ENCODE results near the gene TGM3.

Gene TGM3

DNA sequence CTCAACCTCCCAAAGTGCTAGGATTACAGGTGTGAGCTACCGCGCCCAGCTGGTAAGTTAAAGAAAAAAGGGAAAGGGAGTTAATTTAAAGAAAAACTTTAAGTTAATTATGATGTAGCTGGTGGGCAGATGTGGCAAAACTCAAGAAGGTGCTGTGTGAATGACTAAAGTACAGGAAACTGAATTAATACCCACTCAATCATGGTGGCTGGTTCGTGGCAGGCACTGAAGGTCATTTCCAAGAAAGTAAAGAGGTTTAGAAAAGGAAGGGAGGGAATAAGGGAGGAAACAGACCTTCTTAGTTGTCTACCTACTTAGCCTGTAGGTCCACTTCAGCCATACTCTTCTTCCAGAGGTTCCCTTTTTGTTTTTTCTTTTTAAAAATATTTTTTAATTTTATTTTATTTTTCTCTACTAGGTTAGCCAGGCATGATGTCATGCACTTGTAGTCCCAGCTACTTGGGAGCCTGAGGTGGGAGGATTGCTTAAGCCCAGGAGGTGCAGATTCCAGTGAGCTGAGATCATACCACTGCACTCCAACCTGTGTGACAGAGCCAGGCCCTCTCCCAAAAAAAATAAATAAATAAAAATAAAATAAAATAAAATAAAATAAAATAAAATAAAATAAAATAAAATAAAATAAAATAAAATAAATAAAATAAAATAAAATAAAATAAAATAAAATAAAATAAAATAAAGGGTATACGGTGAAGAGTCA lies 11.9 kb upstream of the TGM3 start:
- no peak for DNase-seq
- ATAC-seq: no peak

DNA sequence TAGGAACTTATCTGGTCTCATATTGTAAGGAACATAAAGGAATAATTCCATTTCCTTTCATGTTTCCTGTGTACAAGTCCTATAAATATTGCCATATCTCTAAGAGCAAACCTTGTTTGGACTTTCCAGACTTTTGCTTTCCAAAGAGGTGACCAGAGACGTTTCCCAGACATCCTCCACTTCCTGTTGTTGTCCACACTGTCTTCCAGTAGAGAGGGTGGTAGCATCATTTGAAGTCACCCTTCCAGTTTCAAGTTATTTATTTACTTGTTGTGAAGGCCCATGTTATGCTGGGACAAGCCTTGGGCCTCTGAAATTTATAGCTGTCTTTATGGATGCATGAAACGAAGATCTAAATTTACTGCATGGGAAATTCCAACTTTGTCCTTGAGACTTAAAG lies 10.6 kb upstream of the TGM3 start:
- DNase-seq: no peak
- no peak for ATAC-seq

GRCh38 chr20:2285613-2286012 lies 10.2 kb upstream of the TGM3 start:
- DNase-seq (no peak), ATAC-seq (no peak)

- DNase-seq (no peak), ATAC-seq (no peak)
Measured at GRCh38 chr20:2287504-2287903, 8.3 kb upstream of the TGM3 start.

GRCh38 chr20:2289475-2289874 lies 6.3 kb upstream of the TGM3 start:
- DNase-seq (no peak), ATAC-seq (no peak)

GRCh38 chr20:2290486-2290885 lies 5.3 kb upstream of the TGM3 start:
- DNase-seq (no peak), ATAC-seq (no peak)

DNA sequence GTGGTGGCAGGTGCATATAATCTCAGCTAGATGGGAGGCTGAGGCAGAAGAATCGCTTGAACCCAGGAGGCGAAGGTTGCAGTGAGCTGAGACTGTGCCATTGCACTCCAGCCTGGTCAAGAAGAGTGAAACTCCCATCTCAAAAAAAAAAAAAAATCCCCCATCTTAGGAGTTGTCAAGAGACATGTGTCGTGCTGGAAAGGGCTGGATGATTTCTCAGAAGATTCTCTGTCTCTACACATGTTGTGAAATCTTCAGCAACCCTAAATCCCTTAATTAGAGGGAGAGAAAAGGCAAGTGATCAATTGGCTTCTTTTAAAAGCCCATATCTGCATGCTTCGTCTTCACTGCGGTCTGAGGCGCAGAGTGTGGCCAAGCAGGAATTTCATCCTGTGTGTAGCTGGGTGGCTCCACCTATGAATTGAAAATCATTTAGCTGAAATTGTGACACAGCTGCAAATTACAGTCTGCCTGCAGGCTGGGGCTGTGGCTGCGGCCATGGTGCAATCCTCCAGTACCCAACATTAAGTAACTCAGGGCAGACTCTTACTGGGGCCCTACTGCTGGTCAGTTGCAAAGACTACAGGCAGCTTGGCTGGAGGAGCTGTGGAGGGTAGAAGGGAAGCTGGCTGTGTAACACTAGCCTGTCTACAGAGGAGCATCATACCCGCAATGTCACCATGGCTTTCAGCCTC lies 3.2 kb upstream of the TGM3 start:
- DNase-seq: no peak
- no peak for ATAC-seq

DNA sequence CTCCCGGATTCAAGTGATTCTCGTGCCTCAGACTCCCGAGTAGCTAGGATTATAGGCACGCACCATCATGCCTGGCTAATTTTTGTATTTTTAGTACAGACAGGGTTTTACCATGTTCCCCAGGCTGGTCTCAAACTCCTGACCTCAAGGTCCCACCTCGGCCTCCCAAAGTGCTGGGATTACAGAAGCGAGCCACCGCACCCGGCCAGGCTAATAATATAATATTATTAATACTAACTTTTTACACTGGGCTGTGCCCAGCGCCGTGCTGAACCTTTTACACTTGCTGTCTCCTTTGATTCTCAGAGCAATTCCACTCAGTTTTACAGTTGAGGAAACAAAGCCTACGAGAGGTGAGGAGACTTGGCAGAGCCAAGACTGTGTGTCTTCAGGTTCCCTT lies 2.3 kb upstream of the TGM3 start:
- no peak for DNase-seq
- no peak for ATAC-seq

DNA sequence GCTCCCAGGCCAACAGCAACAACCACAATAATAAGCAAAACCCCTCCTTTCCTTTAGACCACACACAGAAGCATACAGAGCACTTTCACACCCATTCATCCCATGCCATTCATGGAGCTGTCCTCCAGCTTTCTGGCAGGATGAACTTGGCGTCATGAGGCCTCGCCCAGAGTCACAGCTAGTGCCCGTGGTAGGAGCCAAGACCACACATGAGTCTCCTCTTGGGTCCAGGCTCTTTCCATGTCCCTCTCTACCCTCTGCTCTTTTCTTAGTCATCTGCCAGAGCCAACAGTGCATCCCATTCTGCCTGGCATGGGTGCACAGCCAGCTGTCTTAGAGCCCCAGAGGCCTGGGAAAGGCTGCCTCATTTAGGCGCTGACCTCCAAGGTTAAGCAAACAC lies 1.8 kb upstream of the TGM3 start:
- DNase-seq (no peak), ATAC-seq (no peak)

DNA sequence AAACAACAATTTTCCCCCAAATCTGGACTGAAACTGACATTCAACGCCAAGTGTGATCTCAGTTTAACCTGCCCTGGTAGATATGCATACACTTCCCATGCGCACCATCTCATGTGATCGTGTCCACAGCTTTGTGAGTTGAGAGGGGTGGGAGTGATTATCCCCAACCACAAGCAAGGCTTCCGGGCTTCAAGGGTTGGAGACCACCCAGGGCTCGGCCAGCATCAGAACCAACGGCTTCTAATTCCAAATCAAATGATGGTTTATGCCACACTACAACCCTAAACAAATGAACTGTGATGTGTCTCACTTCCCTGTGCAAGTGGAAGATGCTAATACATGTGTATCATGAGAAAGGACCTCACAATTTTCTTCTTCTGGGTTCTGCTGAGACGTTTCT lies 515 bp upstream of the TGM3 start:
- no peak for DNase-seq
- no peak for ATAC-seq

GRCh38 chr20:2296524-2297356 lies 939 bp downstream of the TGM3 start:
- DNase-seq (no peak), ATAC-seq (no peak)

- ATAC-seq (no peak), DNase-seq (no peak)
Measured at GRCh38 chr20:2297357-2297728, 1.5 kb downstream of the TGM3 start.

- no peak for DNase-seq
- ATAC-seq: no peak
Measured at GRCh38 chr20:2298116-2298515, 2.3 kb downstream of the TGM3 start.

GRCh38 chr20:2298701-2299100 lies 2.9 kb downstream of the TGM3 start:
- ATAC-seq: no peak
- no peak for DNase-seq

DNA sequence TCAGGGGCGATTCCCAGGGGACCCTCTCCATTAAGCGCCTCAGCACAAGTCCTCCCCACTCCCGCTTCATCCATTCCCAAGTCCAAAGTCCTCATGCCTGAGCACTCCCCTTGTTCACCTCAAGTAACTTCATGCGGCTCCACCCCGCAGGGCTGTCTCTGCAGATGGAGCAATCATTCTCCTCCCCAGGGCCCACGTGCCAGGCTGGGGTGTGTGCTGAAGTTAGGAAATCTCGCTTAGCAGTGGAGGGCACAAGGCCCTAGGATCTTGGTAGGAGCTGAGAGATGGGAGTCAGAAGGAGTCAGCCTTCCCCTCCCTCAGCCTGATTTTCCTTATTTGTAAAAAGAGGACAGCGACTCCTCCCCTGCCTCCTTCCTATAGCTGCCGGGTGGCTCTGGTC lies 3.5 kb downstream of the TGM3 start:
- DNase-seq (no peak), ATAC-seq (no peak)

GRCh38 chr20:2300002-2300401 lies 4.2 kb downstream of the TGM3 start:
- DNase-seq (no peak), ATAC-seq (no peak)

- DNase-seq (no peak), ATAC-seq (no peak)
Measured at GRCh38 chr20:2300420-2300819, 4.6 kb downstream of the TGM3 start.

- DNase-seq: peak; percentile 27
- peak; percentile 64 for ATAC-seq
Measured at GRCh38 chr20:2301164-2301622, 5.4 kb downstream of the TGM3 start.

DNA sequence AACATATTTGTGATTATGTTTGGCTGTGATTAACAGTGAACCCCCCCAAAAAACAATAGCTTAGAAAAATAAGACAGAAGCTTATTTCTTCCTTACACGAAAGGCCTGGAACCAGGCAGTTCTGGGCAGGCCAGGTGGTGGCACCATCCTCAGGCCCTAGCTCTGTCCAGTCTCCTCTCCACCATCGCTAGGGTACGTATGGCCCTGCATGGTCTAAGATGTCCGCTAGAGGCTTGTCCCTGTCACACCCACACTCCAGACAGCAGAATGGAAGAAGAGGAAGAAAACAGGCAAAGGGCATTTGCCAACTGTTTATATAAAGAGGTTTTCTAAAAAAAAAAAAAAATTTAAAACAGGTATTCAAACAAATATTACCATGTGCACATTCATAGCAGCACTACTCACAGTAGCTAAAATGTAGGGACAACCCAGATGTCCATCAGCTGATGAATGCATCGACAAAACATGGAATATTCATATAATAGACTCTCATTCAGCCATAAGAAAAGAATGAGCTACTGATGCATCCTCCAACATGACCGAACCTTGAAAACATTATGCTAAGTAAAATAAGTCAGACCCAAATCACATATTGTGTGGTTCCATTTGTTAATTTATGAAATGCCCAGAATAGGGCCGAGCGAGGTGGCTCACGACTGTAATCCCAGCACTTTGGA lies 6.7 kb downstream of the TGM3 start:
- no peak for ATAC-seq
- no peak for DNase-seq

DNA sequence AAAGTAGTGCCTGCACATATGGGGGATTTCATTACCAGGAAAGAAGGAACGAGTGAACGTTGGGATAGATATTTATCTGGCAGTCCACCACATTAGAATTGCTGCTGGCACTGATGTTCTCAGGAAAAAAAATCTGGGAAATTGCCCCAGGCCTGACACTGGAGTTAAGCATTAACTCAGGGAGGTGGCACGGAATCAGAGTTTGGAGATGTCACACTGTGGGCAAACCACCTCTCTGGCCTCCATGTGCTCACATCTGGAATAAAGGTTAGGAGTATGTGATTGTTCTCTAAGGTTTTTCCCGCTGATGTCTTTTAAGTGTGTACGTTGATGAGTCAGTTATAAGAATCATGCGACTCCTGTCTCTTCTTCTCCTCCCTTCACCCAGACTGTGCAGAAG lies 7.9 kb downstream of the TGM3 start:
- DNase-seq: no peak
- no peak for ATAC-seq

- ATAC-seq: no peak
- DNase-seq: no peak
Measured at GRCh38 chr20:2304180-2304579, 8.4 kb downstream of the TGM3 start.

GRCh38 chr20:2305029-2305428 lies 9.2 kb downstream of the TGM3 start:
- DNase-seq: no peak

DNA sequence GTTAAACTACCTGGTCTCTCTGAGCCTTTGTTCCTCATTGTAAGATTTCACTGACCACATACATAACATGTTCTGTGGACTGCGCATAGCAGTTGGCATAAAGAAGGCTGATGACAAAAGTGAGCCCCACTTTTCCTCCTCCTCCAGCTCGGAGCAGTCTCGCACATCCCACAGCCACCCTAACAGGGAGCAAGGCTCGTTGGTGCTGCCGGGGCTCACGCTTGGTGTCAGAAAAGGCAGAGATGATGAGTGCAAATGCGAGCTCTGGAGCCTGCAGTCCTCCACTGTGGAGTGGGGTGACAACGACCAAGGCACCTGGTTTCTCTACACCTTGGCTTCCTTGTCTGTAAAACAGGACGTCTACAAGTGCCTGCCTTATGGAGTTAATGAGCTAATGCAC lies 9.7 kb downstream of the TGM3 start:
- ATAC-seq: no peak
- no peak for DNase-seq

More at GRCh38 chr20:2305029-2305428, 9.2 kb downstream of the TGM3 start:
- no peak for ATAC-seq
